Measurements from ENCODE around the gene STUB1. TPM values are rescaled to one million over a fixed set of nuclear protein-coding genes. Genes with fewer than 3 reads are reported as not detected.

Gene STUB1
- total RNA-seq, 1 experiment from 2014 or later, result 102 TPM

GRCh38 chr16:724188-725040 lies 44.2 kb downstream of the STUB1 start:
- Histone ChIP-seq H3K18ac (ENCODE audit: insufficient read length, low read depth, low read length) (no peak overlapping the region), H2BK5ac (ENCODE audit: insufficient read length, low read length) (no peak overlapping the region), H2BK12ac (ENCODE audit: insufficient read length, low read depth, low read length) (no peak overlapping the region), H3K23ac (ENCODE audit: insufficient read length, low read depth, low read length) (no peak overlapping the region), H3K79me2 (ENCODE audit: insufficient read depth, low read length) (no peaks in the 10 kb centered on the region), H2BK15ac (ENCODE audit: low read depth, low read length) (no peak overlapping the region), H3K4ac (ENCODE audit: low read depth, low read length) (no peak overlapping the region), H4K91ac (ENCODE audit: insufficient read length, low read depth, low read length) (no peak overlapping the region), H3K79me1 (ENCODE audit: insufficient read depth, low read depth, low read length, poor library complexity, severe bottlenecking) (no peaks in the 10 kb centered on the region), H3K56ac (ENCODE audit: insufficient read length, low read depth, low read length) (no peak overlapping the region), H3T11ph (ENCODE audit: low read length) (no peak overlapping the region), H4K5ac (ENCODE audit: insufficient read length, low read depth, low read length) (no peak overlapping the region), H3K27ac (ENCODE audit: insufficient read length, low read depth, low read length) (no peak overlapping the region), H2BK120ac (ENCODE audit: low read depth, low read length, poor library complexity, severe bottlenecking) (no peak overlapping the region), H3K4me2 (ENCODE audit: insufficient read depth, insufficient read length, low read length) (no peak overlapping the region), H3K4me1 (ENCODE audit: insufficient read depth, low read length) (no peaks in the 10 kb centered on the region), H3K27me3 (ENCODE audit: insufficient read depth, low read length) (no peaks in the 10 kb centered on the region), H2BK20ac (ENCODE audit: low read depth, low read length, poor library complexity, severe bottlenecking) (no peak overlapping the region), H4K8ac (replicated peaks; ENCODE audit: insufficient read length, low read depth, low read length) (no peak overlapping the region), H3K9ac (ENCODE audit: extremely low read depth, insufficient read length, low read length) (no peak overlapping the region), H3K23me2 (ENCODE audit: insufficient read length, low read depth, low read length, poor library complexity, severe bottlenecking) (peaks cover 13% of the 10 kb centered on the region), H2AFZ (ENCODE audit: low read length) (no peak overlapping the region), H3K14ac (ENCODE audit: insufficient read depth, low read length) (no peak overlapping the region; the same call in 1 of the 2 replicates), H4K20me1 (ENCODE audit: control insufficient read depth, insufficient read depth, insufficient read length) (no peaks in the 10 kb centered on the region), H2AK5ac (ENCODE audit: insufficient read length, low read length) (no peak overlapping the region), H3K9me3 (ENCODE audit: control insufficient read depth, low read depth, low read length) (no peaks in the 10 kb centered on the region)
- Mint-ChIP-seq H3K27ac (no peak overlapping the region), H3K27me3 (ENCODE audit: low read depth) (peaks cover 14% of the 10 kb centered on the region), H3K4me3 (no peak overlapping the region), H3K36me3 (ENCODE audit: insufficient read depth in 1 of 3, low read depth in 3 of 3) (peaks cover 0 to 5% (median 3%) of the 10 kb centered on the region in 3 experiments; a peak in 1 of 7 replicates), H3K9me3 (no peaks in the 10 kb centered on the region), H3K4me1 (peaks cover 5 to 10% of the 10 kb centered on the region in 2 experiments)
- no peak for TF ChIP-seq CTCF (conservative IDR thresholded peaks at IDR 0.05)
- WGBS (ENCODE audit: extremely low coverage, insufficient read length, low lambda C conversion rate), result no CpG with 5 or more reads among the region's 29 CpGs
- DNase-seq, result no peak

Data from H9 (cell line).